ENCODE measurements around the gene MYO7B. TPM values are rescaled to one million over a fixed set of nuclear protein-coding genes. Genes with fewer than 3 reads are reported as not detected.

The MYO7B gene
- total RNA-seq, 1 donor from 2014 or later, result 1.3 TPM

- no peak overlapping the region for H3K4me3 ChIP-seq
- TF ChIP-seq, protein P1, sequence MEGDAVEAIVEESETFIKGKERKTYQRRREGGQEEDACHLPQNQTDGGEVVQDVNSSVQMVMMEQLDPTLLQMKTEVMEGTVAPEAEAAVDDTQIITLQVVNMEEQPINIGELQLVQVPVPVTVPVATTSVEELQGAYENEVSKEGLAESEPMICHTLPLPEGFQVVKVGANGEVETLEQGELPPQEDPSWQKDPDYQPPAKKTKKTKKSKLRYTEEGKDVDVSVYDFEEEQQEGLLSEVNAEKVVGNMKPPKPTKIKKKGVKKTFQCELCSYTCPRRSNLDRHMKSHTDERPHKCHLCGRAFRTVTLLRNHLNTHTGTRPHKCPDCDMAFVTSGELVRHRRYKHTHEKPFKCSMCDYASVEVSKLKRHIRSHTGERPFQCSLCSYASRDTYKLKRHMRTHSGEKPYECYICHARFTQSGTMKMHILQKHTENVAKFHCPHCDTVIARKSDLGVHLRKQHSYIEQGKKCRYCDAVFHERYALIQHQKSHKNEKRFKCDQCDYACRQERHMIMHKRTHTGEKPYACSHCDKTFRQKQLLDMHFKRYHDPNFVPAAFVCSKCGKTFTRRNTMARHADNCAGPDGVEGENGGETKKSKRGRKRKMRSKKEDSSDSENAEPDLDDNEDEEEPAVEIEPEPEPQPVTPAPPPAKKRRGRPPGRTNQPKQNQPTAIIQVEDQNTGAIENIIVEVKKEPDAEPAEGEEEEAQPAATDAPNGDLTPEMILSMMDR (IDR thresholded peaks at IDR 0.05), result no peak
- no peaks in the 10 kb centered on the region for H3K27me3 ChIP-seq
- intact Hi-C loops (cut with DNase I), result no loop called here
- no peak overlapping the region for H3K27ac ChIP-seq
- no peaks in the 10 kb centered on the region for H3K36me3 ChIP-seq
- no peaks in the 10 kb centered on the region for H3K4me1 ChIP-seq
- peak in 1 of 2 donors; percentile 50 for DNase-seq (ENCODE audit: low spot score in 2 of 2)
- peaks cover 0 to 11% of the 10 kb centered on the region in 2 donors for H3K9me3 ChIP-seq
Measured at GRCh38 chr2:127615511-127616166, 80.2 kb downstream of the MYO7B start.

- H3K9me3 ChIP-seq, result peaks cover 0 to under 1% of the 10 kb centered on the region in 2 donors
- H3K27ac ChIP-seq, result no peak overlapping the region
- no peaks in the 10 kb centered on the region for H3K27me3 ChIP-seq
- TF ChIP-seq, protein P1 (IDR thresholded peaks at IDR 0.05), result no peak
- H3K4me3 ChIP-seq, result no peak overlapping the region
- H3K36me3 ChIP-seq, result no peaks in the 10 kb centered on the region
- intact Hi-C loops (cut with DNase I), result no loop called here
- DNase-seq (ENCODE audit: low spot score in 2 of 2), result peak in 1 of 2 donors; percentile 48
- H3K4me1 ChIP-seq, result no peaks in the 10 kb centered on the region
Measured at GRCh38 chr2:127618551-127619202, 83.2 kb downstream of the MYO7B start.

GRCh38 chr2:127619203-127619590, 83.7 kb downstream of the MYO7B start:
- intact Hi-C loops (cut with DNase I), result no loop called here
- TF ChIP-seq, protein P1 (IDR thresholded peaks at IDR 0.05), result no peak
- H3K4me3 ChIP-seq, result no peak overlapping the region
- DNase-seq (ENCODE audit: low spot score in 2 of 2), result no peak
- H3K27ac ChIP-seq, result no peak overlapping the region
- no peaks in the 10 kb centered on the region for H3K36me3 ChIP-seq
- H3K4me1 ChIP-seq, result no peaks in the 10 kb centered on the region
- no peaks in the 10 kb centered on the region for H3K9me3 ChIP-seq
- H3K27me3 ChIP-seq, result no peaks in the 10 kb centered on the region

DNA sequence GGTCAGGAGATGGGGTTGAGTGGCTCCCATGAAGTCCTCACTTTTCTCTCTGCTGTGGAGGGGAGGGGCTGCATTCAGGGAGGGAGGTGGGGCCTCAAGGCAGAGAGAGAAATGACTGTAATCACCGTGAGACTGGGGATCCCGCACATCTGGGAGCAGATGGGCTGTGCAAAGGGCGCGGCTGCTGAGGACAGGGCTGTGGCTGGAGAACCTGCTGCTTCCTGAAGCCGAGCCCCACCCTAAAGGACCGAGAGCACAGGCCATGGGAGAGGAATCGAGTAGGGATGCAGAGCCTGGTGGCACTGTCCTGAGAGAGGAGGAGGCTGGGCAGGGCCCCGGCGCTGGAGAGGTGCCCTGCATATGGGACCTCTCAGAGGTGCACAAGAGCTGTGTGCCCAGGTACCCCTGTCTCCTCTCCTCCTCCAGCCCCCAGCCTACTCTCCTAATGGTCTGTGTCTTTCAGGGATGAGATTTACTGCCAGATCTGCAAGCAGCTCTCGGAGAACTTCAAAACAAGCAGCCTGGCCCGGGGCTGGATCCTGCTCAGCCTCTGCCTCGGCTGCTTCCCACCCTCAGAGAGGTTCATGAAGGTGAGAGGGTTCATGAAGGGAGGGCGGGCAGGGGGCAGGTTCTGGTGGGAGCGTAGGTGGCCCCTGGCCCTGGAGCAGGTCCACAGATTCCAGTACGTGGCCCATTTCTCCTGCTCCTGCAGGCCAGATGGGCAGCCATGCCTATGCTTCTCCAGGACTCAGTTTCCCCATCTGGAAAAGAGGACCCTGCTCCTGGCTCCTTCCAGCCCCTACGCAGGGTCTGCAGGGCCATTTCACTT, 84.6 kb downstream of the MYO7B start:
- intact Hi-C loops (cut with DNase I), result no loop called here
- peak in 1 of 2 donors; percentile 55 for DNase-seq (ENCODE audit: low spot score in 2 of 2)
- TF ChIP-seq, protein P1 (IDR thresholded peaks at IDR 0.05), result no peak
- H3K4me3 ChIP-seq, result no peak overlapping the region
- no peaks in the 10 kb centered on the region for H3K36me3 ChIP-seq
- no peaks in the 10 kb centered on the region for H3K4me1 ChIP-seq
- H3K27ac ChIP-seq, result no peak overlapping the region
- no peaks in the 10 kb centered on the region for H3K9me3 ChIP-seq
- H3K27me3 ChIP-seq, result no peaks in the 10 kb centered on the region

DNA sequence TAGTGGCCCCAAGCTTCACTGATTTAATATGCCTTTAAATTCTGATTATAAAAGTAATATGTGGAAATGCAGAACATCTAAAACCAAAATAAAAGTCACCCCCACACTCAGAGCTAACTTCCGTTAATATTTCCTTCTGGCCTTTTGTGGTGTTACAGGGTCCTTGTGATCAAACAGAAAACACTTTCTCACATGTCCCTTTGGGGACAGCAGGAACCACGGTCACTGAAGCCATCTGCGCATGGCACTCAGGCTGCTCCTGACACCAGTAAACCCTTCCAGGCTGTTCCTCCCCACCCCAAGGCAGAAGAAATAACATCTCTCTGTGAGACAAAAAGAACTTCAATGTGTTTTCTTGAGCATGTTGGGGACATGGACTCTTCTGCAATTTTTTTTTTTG, 85.4 kb downstream of the MYO7B start:
- Histone ChIP-seq H3K27ac (no peak overlapping the region), H3K4me1 (no peaks in the 10 kb centered on the region), H3K36me3 (no peaks in the 10 kb centered on the region), H3K9me3 (no peaks in the 10 kb centered on the region), H3K4me3 (no peak overlapping the region), H3K27me3 (no peaks in the 10 kb centered on the region)
- intact Hi-C loops (cut with DNase I), result no loop called here
- TF ChIP-seq, protein P1 (IDR thresholded peaks at IDR 0.05), result no peak
- peak in 1 of 2 donors; percentile 16 for DNase-seq (ENCODE audit: low spot score in 2 of 2)
